ENCODE measurements around the gene MYL12B.
A peak's percentile ranks its signal among the peaks of the same experiment; 100 is the strongest.

DNA sequence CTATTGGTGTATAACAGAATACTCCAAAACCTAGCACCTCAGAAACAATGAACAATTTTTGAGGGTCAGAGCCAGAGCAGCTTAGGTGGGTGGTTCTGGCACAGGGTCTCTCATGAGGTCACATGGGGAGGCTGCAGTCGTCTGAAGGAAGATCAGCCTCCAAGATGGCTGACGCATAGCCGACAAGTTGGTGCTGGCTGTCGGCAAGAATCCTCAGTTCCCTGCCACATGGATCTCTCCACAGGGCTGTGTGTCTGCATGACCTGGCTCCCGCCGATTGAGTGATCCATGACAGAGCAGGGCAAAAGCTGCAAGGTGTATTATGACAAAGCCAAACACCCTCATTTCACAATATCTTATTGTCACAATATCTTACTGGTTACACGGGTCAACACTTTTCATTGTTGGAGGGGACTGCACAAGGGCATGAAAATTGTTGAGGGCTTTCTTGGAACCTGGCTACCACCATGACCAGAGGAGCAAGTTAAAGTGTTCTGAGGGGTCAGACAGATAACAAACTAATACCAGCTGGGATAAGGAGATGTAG lies 4.2 kb downstream of the MYL12B start:
- peak in 1 of 2 donors; percentile 22 for TF ChIP-seq POLR2A (IDR thresholded peaks at IDR 0.05)
- TF ChIP-seq, protein P1, sequence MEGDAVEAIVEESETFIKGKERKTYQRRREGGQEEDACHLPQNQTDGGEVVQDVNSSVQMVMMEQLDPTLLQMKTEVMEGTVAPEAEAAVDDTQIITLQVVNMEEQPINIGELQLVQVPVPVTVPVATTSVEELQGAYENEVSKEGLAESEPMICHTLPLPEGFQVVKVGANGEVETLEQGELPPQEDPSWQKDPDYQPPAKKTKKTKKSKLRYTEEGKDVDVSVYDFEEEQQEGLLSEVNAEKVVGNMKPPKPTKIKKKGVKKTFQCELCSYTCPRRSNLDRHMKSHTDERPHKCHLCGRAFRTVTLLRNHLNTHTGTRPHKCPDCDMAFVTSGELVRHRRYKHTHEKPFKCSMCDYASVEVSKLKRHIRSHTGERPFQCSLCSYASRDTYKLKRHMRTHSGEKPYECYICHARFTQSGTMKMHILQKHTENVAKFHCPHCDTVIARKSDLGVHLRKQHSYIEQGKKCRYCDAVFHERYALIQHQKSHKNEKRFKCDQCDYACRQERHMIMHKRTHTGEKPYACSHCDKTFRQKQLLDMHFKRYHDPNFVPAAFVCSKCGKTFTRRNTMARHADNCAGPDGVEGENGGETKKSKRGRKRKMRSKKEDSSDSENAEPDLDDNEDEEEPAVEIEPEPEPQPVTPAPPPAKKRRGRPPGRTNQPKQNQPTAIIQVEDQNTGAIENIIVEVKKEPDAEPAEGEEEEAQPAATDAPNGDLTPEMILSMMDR (IDR thresholded peaks at IDR 0.05), result no peak

Data from adrenal gland (tissue), 5 donors.